DMS114 treated with DMSO at 0.1 percent for 48 hours (cell line): ENCODE results near the gene TLNRD1.
A peak's percentile ranks its signal among the peaks of the same experiment; 100 is the strongest.
"Not testable (repeated sequence)": the region's sequence is repeated elsewhere in the genome, so short reads cannot be mapped to it uniquely, and the experiment has no call there.

ENCODE experiments used
- DNase-seq: peaks from one replicate; lab custom pipeline; 2025; ENCODE audit not compliant: unreplicated experiment; lab: John Stamatoyannopoulos, UW

Gene TLNRD1

GRCh38 chr15:81000624-81001151, at the start of gene TLNRD1:
TSS of gene TLNRD1 (plus strand) at chr15:81000923. CDS start at chr15:81002272, 1,349 bp downstream.
- peak; percentile 93 for DNase-seq

GRCh38 chr15:80951941-80952340, 48.8 kb upstream of the TLNRD1 start:
- no peak for DNase-seq

- no peak for DNase-seq
Observed at GRCh38 chr15:80953001-80953952, 47.4 kb upstream of the TLNRD1 start.

GRCh38 chr15:80953953-80954778, 46.6 kb upstream of the TLNRD1 start:
- DNase-seq: no peak

- DNase-seq: not testable (repeated sequence)
Observed at GRCh38 chr15:80955571-80956452, 44.9 kb upstream of the TLNRD1 start.

- no peak for DNase-seq
Observed at GRCh38 chr15:80957556-80957955, 43.2 kb upstream of the TLNRD1 start.

GRCh38 chr15:80957976-80958375, 42.7 kb upstream of the TLNRD1 start:
- no peak for DNase-seq

GRCh38 chr15:80958818-80959495, 41.8 kb upstream of the TLNRD1 start:
- no peak for DNase-seq

- not testable (repeated sequence) for DNase-seq
Observed at GRCh38 chr15:80965454-80965853, 35.3 kb upstream of the TLNRD1 start.

- no peak for DNase-seq
Observed at GRCh38 chr15:80966431-80967197, 34.1 kb upstream of the TLNRD1 start.

- DNase-seq: no peak
Observed at GRCh38 chr15:80967451-80967850, 33.3 kb upstream of the TLNRD1 start.

- DNase-seq: no peak
Observed at GRCh38 chr15:80967991-80968510, 32.7 kb upstream of the TLNRD1 start.

- no peak for DNase-seq
Observed at GRCh38 chr15:80969316-80969715, 31.4 kb upstream of the TLNRD1 start.

- peak; percentile 67 for DNase-seq
Observed at GRCh38 chr15:80970018-80970657, 30.6 kb upstream of the TLNRD1 start.

- DNase-seq: no peak
Observed at GRCh38 chr15:80970658-80971057, 30.1 kb upstream of the TLNRD1 start.

GRCh38 chr15:80971143-80971542, 29.6 kb upstream of the TLNRD1 start:
- no peak for DNase-seq

- DNase-seq: no peak
Observed at GRCh38 chr15:80972276-80972675, 28.4 kb upstream of the TLNRD1 start.

GRCh38 chr15:80974914-80975313, 25.8 kb upstream of the TLNRD1 start:
- no peak for DNase-seq
